Calu3 (cell line): ENCODE data around the gene SHC1. TPM values are rescaled to one million over a fixed set of nuclear protein-coding genes. Genes with fewer than 3 reads are reported as not detected.

Experiments
- BruUV-seq: library from RNA; stranded (reverse); fragments of 400-500 nt; replicated peaks from 2 replicates; lab custom pipeline; 2021; lab: Mats Ljungman, UMichigan
- CTCF ChIA-PET: fragments of 300-600 bp; sonication (Branson Sonifier 250); formaldehyde crosslinking; loops from one replicate; lab custom pipeline; 2022; ENCODE audit warnings: antibody characterized with exemption; lab: Charles Lee
- DNase-seq: peaks from one replicate; pipeline ENCODE4 v3.0.0; 2022
- H3K27ac Mint-ChIP-seq: one replicate; pipeline ENCODE4 v1.8.0; 2022; ENCODE audit warnings: mixed read lengths; ENCODE audit not compliant: unreplicated experiment
- H3K27me3 Mint-ChIP-seq: one replicate; pipeline ENCODE4 v1.8.0; 2022; ENCODE audit warnings: mixed read lengths; ENCODE audit not compliant: unreplicated experiment
- H3K36me3 Mint-ChIP-seq: one replicate; pipeline ENCODE4 v1.8.0; 2022; ENCODE audit warnings: mild to moderate bottlenecking, moderate library complexity, mixed read lengths; ENCODE audit not compliant: insufficient read depth, unreplicated experiment
- H3K4me1 Mint-ChIP-seq: one replicate; pipeline ENCODE4 v1.8.0; 2022; ENCODE audit warnings: mild to moderate bottlenecking, low read depth, mixed read lengths; ENCODE audit not compliant: unreplicated experiment
- H3K4me3 Mint-ChIP-seq: one replicate; pipeline ENCODE4 v1.8.0; 2022; ENCODE audit warnings: mild to moderate bottlenecking, low read depth, moderate library complexity, mixed read lengths; ENCODE audit not compliant: unreplicated experiment
- H3K9me3 Mint-ChIP-seq: one replicate; pipeline ENCODE4 v1.8.0; 2022; ENCODE audit warnings: low read depth, mixed read lengths; ENCODE audit not compliant: unreplicated experiment
- CTCF ChIP-seq: fragments of 200-600 bp; IDR thresholded peaks from one replicate; pipeline ENCODE4 v1.8.0; 2022; ENCODE audit warnings: antibody characterized with exemption; ENCODE audit not compliant: unreplicated experiment
- intact Hi-C: fragments of 100-400 bp; cut with micrococcal nuclease; formaldehyde crosslinking; loops from one replicate; pipeline ENCODE4 v1.10.0; 2022; ENCODE audit not compliant: unreplicated experiment
- total RNA-seq: library from RNA; stranded (reverse); gene quantifications from 2 replicates; pipeline ENCODE4 v1.2.3, GENCODE V29; 2022

Gene SHC1
- total RNA-seq, 1 experiment from 2014 or later: 77.5 TPM

DNA sequence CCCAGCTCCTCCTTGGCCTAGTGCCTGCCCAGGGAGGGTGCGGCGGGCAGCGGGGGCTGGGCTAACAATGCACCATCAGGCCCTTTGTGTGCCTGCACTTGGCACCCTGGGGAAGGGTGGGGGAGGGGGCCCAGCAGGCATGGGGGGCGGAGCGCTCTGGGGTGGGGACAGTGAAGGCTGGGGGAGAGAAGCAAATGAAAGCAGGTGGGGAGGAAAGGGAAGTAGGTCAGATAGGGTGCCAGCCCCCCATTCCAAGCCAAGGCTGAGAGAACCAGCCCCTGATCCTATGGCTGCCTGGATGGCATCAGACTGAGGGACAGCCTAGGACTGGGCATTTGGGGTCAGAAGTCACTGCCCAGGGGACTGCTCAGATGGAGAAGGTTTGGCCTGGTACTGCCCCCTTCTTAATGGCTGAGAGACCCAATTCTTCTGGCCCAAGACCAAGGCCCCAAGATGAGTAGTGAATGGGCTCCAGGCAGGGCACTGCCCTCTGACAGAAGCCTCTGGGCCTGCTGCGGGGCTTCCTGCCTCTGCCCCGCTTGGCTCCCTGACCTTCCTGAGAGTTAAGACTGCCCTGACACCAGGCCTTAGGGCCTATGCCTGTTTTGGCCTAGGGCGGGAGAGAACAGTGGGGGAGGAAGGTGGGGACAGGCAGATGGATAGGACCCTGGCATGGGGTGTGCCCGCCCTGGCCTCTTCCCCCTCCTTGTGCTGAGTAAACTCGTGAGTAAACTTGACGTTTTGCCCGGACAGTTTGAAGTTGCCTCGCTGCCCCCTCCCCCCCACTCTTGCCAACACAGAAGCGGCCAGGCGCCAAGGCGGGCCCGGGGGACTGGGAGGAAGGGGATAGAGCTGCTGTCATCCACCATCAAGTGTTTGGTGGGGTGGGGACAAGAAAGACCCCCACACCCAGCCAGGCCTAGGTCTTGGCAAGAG lies 34.8 kb upstream of the SHC1 start:
- BruUV-seq: no TSS peak
- no peak for DNase-seq
- Mint-ChIP-seq H3K4me1 (peaks cover 36% of the 10 kb centered on the region), H3K36me3 (peaks cover 44% of the 10 kb centered on the region), H3K9me3 (no peaks in the 10 kb centered on the region), H3K27me3 (no peaks in the 10 kb centered on the region), H3K27ac (peak overlapping the region; percentile 93), H3K4me3 (peak overlapping the region; percentile 94)
- no peak for TF ChIP-seq CTCF
- intact Hi-C loops: loop anchor here (10.0 kb wide), 1 partner anchor 49 kb away; the partner anchor contains the start of gene ADAM15
- CTCF ChIA-PET: interaction anchor here (0.5 to 2.6 kb wide), 3 partner anchors 12 to 646 kb away, joined by 3 to 11 read pairs (median 3); no protein-coding TSS in a partner anchor

DNA sequence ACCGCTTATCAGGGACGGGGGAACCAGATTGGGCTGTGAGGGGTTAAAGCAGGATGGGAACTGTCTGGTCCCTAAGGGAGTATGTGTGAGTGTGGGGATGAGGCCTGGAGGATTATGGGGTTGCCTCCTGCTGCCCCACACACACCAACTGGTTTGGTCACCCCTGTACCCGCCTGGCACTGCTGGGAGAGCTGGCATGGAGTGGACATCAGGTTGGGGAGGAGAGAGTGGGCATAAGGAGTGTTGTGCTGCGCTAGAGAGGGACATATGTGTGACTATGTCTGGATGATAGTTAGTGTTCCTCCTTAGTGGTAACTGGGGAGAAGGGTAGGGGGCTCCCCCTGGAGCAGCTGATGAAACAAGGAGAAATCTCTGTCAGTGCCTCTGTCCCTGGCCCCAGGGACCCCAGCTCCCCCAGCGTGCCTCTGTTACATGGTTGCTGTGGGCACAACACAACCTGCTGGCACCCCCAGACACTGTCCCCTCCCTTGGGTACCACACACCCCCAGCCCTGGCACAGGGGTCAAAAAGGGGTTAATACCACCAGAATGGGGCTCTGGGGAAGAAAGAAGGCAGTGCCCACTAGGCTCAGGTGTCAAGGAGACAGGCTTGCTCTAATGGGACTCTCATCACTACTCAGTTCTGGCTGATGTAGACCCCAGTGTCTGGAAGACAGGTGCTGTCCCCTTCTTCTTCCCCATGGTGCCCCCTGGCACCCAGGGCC lies 34.0 kb upstream of the SHC1 start:
- Mint-ChIP-seq H3K4me1 (peaks cover 44% of the 10 kb centered on the region), H3K4me3 (peak overlapping the region; percentile 94), H3K27me3 (no peaks in the 10 kb centered on the region), H3K36me3 (peaks cover 52% of the 10 kb centered on the region), H3K27ac (peak overlapping the region; percentile 93), H3K9me3 (no peaks in the 10 kb centered on the region)
- intact Hi-C loops: loop anchor here (10.0 kb wide), 1 partner anchor 50 kb away; the partner anchor contains the start of gene ADAM15
- TF ChIP-seq CTCF: no peak
- DNase-seq: no peak
- BruUV-seq: TSS peak; percentile 2
- CTCF ChIA-PET: interaction anchor here (0.5 to 1.2 kb wide), 7 partner anchors 8 to 647 kb away, joined by 3 read pairs; partner anchors contain the start of gene ADAM15

DNA sequence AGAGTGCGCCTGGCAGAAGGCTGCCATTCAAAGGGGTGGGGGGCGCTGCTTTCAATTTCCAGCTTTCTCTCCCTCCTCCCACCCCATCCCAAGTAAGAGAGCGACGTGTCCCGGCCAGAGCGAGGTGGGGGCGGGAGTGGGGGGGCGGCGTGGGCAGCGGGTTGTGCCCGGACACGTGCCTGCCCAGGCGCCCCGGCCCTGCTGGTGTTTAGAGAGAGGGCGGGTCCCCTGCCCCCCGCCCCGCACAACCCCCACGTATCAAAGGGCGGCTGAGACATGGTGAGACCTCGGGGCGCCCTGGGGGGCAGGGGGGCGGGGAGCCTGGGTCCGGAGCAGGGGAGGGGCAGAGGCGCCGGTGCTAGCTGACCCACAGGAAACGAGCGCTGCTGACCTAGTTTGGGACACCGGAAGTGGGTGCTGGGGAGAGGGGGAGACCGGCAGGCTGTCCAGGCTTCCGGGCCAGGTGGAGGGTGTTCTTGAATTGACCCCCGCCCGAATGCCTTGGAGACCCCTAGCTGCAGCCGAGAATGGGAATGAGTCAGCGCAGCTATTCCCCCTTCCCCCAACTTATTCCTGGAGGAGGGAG lies 33.3 kb upstream of the SHC1 start:
- intact Hi-C loops: loop anchor here (2.0 to 10.0 kb wide), 2 partner anchors 13 to 51 kb away; partner anchors contain the start of gene ADAM15
- peak overlapping the region; percentile 93 for H3K27ac Mint-ChIP-seq
- TF ChIP-seq CTCF: no peak
- peak; percentile 78 for DNase-seq
- BruUV-seq: no TSS peak
- CTCF ChIA-PET: interaction anchor here (0.6 to 1.2 kb wide), 7 partner anchors 9 to 191 kb away, joined by 3 to 4 read pairs (median 3); partner anchors contain the start of genes ADAM15 and PMVK
- no peaks in the 10 kb centered on the region for H3K27me3 Mint-ChIP-seq
- H3K36me3 Mint-ChIP-seq: peaks cover 59% of the 10 kb centered on the region
- no peaks in the 10 kb centered on the region for H3K9me3 Mint-ChIP-seq
- peaks cover 51% of the 10 kb centered on the region for H3K4me1 Mint-ChIP-seq
- peak overlapping the region; percentile 94 for H3K4me3 Mint-ChIP-seq
